Measurements from ENCODE around the gene SGMS1. TPM values are rescaled to one million over a fixed set of nuclear protein-coding genes. Genes with fewer than 3 reads are reported as not detected.
"Not testable (repeated sequence)": the region's sequence is repeated elsewhere in the genome, so short reads cannot be mapped to it uniquely, and the experiment has no call there.

Gene SGMS1
- total and polyA plus RNA-seq, 2 donors (not counting 1 experiment from before 2014, with no cell fraction given): 10.0 to 43.5 TPM

- POLR2A ChIA-PET: interaction anchor here (0.5 to 1.4 kb wide), 5 partner anchors 11 to 24 kb away, joined by 3 to 4 read pairs (median 3); no protein-coding TSS in a partner anchor
- DNase-seq (peak; percentile 59), ATAC-seq (ENCODE audit: low read depth) (peak; percentile 66)
- TF ChIP-seq EZH2 (IDR thresholded peaks at IDR 0.05; ENCODE audit: borderline replicate concordance, insufficient read depth, low read depth, low read length, poor library complexity, severe bottlenecking) (no peak), CTCF (IDR thresholded peaks at IDR 0.05) (no peak)
- Histone ChIP-seq H3K9me3 (ENCODE audit: control extremely low read depth in 1 of 3, control insufficient read depth in 2 of 3, insufficient read depth in 1 of 3, low read length in 2 of 3) (no peaks in the 10 kb centered on the region), H3K4me3 (ENCODE audit: control extremely low read depth in 1 of 5, extremely low read depth in 1 of 5, insufficient read depth in 1 of 5, low read depth in 2 of 5, low read length in 4 of 5) (no peak overlapping the region), H3K27ac (ENCODE audit: low read length in 2 of 2) (peak overlapping the region; percentile 48 to 74), H3K36me3 (replicated peaks in 1 of 2; ENCODE audit: control extremely low read depth in 1 of 2, control insufficient read depth in 1 of 2, extremely low read depth in 1 of 2, insufficient read depth in 2 of 2, low read length in 1 of 2) (no peaks in the 10 kb centered on the region), H3K4me1 (ENCODE audit: control insufficient read depth in 2 of 2, insufficient read depth in 2 of 2, low read length in 2 of 2) (peaks cover 30 to 40% of the 10 kb centered on the region in 2 donors), H4K20me1 (ENCODE audit: control insufficient read depth, insufficient read depth, low read length, poor library complexity, severe bottlenecking) (no peaks in the 10 kb centered on the region), H2AFZ (ENCODE audit: insufficient read depth, low read depth, low read length, poor library complexity, severe bottlenecking) (peak overlapping the region; percentile 40), H3K79me2 (ENCODE audit: control insufficient read depth, insufficient read depth, low read length) (peaks cover 5% of the 10 kb centered on the region), H3K9ac (ENCODE audit: low read length) (peak overlapping the region; percentile 38), H3K27me3 (replicated peaks in 1 of 4; ENCODE audit: control extremely low read depth in 1 of 4, control insufficient read depth in 3 of 4, insufficient read depth in 4 of 4, low read length in 3 of 4) (no peaks in the 10 kb centered on the region), H3K4me2 (replicated peaks; ENCODE audit: low read depth, low read length, poor library complexity, severe bottlenecking) (peak overlapping the region; percentile 62)
- Mint-ChIP-seq H3K4me1 (peaks cover 44% of the 10 kb centered on the region), H3K27me3 (no peaks in the 10 kb centered on the region), H3K9me3 (ENCODE audit: insufficient read depth) (no peaks in the 10 kb centered on the region), H3K4me3 (peak overlapping the region; percentile 15), H3K27ac (peak overlapping the region; percentile 50)
- WGBS (ENCODE audit: insufficient coverage): 3% methylated on average over 4 of the region's 7 CpGs
- CTCF ChIA-PET: interaction anchor here (0.7 to 2.4 kb wide), 4 partner anchors 13 to 151 kb away, joined by 3 to 6 read pairs (median 3); no protein-coding TSS in a partner anchor
- intact Hi-C loops (cut with micrococcal nuclease): no loop called here
Measured at GRCh38 chr10:50648089-50648934, 24.6 kb upstream of the SGMS1 start.

DNA sequence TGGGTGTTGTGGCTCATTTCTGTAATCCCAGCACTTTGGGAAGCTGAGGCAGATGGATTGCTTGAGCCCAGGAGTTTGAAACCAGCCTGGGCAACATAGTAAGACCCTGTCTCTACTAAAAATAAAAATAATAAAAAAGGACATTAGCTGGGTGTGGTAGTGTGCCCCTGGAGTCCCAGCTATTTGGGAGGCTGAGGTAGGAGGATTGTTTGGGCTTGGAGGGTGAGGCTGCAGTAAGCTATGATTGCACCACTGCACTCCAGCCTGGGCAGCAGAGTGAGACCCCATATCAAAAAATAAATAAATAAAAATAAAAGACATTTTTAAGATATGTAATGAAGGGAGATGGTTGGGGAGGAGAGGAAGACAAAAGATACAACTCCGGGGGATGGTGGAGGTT, 23.6 kb upstream of the SGMS1 start:
- H3K4me2 ChIP-seq (replicated peaks; ENCODE audit: low read depth, low read length, poor library complexity, severe bottlenecking): peak overlapping the region; percentile 62
- ChIA-PET POLR2A (interaction anchor here (1.4 kb wide), 2 partner anchors 10 to 23 kb away, joined by 3 to 4 read pairs; no protein-coding TSS in a partner anchor), CTCF (interaction anchor here (2.4 kb wide), 1 partner anchor 12 kb away, joined by 6 read pairs; no protein-coding TSS in a partner anchor)
- H3K79me2 ChIP-seq (ENCODE audit: control insufficient read depth, insufficient read depth, low read length); intact Hi-C loops (cut with micrococcal nuclease); H4K20me1 ChIP-seq (ENCODE audit: control insufficient read depth, insufficient read depth, low read length, poor library complexity, severe bottlenecking); ATAC-seq (ENCODE audit: low read depth); H3K4me3 ChIP-seq (ENCODE audit: control extremely low read depth in 1 of 5, extremely low read depth in 1 of 5, insufficient read depth in 1 of 5, low read depth in 2 of 5, low read length in 4 of 5); DNase-seq; H3K36me3 ChIP-seq (replicated peaks in 1 of 2; ENCODE audit: control extremely low read depth in 1 of 2, control insufficient read depth in 1 of 2, extremely low read depth in 1 of 2, insufficient read depth in 2 of 2, low read length in 1 of 2); H3K4me3 Mint-ChIP-seq; H3K9ac ChIP-seq (ENCODE audit: low read length); H3K27ac Mint-ChIP-seq; H3K9me3 Mint-ChIP-seq (ENCODE audit: insufficient read depth); H3K27me3 Mint-ChIP-seq; H3K27ac ChIP-seq (ENCODE audit: low read length in 2 of 2); H3K27me3 ChIP-seq (replicated peaks in 1 of 4; ENCODE audit: control extremely low read depth in 1 of 4, control insufficient read depth in 3 of 4, insufficient read depth in 4 of 4, low read length in 3 of 4); H3K9me3 ChIP-seq (ENCODE audit: control extremely low read depth in 1 of 3, control insufficient read depth in 2 of 3, insufficient read depth in 1 of 3, low read length in 2 of 3): not testable (repeated sequence)
- H3K4me1 ChIP-seq (ENCODE audit: control insufficient read depth in 2 of 2, insufficient read depth in 2 of 2, low read length in 2 of 2): peaks cover 25 to 30% of the 10 kb centered on the region in 2 donors
- peaks cover 39% of the 10 kb centered on the region for H3K4me1 Mint-ChIP-seq
- H2AFZ ChIP-seq (ENCODE audit: insufficient read depth, low read depth, low read length, poor library complexity, severe bottlenecking): peak overlapping the region; percentile 40
- 100% methylated on average over 1 of the region's 1 CpG for WGBS (ENCODE audit: insufficient coverage)
